A673 (cell line): ENCODE measurements around the gene GABRR2. TPM values are rescaled to one million over a fixed set of nuclear protein-coding genes. Genes with fewer than 3 reads are reported as not detected.

Source experiments
- BruUV-seq: library from RNA; stranded (reverse); fragments of 400-500 nt; replicated peaks from 2 replicates; lab custom pipeline; 2021; lab: Mats Ljungman, UMichigan
- CTCF ChIA-PET: fragments of 300-600 bp; sonication (Branson Sonifier 250); formaldehyde crosslinking; loops from one replicate; lab custom pipeline; 2022; ENCODE audit warnings: antibody characterized with exemption; lab: Charles Lee
- POLR2A ChIA-PET: fragments of 300-600 bp; sonication (Branson Sonifier 250); formaldehyde crosslinking; loops from one replicate; lab custom pipeline; 2022; ENCODE audit warnings: antibody characterized with exemption; ENCODE audit not compliant: low non-redundant PET; lab: Charles Lee
- DNase-seq: peaks from one replicate; pipeline ENCODE4 v3.0.0-alpha.2; 2015; ENCODE audit warnings: low spot score
- H3K27ac ChIP-seq: fragments of 200-600 bp; sonication (generic); 2 replicates; pipeline ENCODE4 v1.5.1; 2016; ENCODE audit warnings: mixed run types, low read depth, mild to moderate bottlenecking, mixed read lengths, antibody characterized with exemption, low read length; ENCODE audit not compliant: poor library complexity, severe bottlenecking
- H3K27me3 ChIP-seq: fragments of 200-600 bp; sonication (generic); replicated peaks from 2 replicates; pipeline ENCODE4 v1.6.1; 2017; ENCODE audit warnings: mixed run types, low read depth, mild to moderate bottlenecking, mixed read lengths, antibody characterized with exemption, low read length; ENCODE audit not compliant: insufficient read depth, poor library complexity
- H3K36me3 ChIP-seq: fragments of 200-600 bp; sonication (generic); 2 replicates; pipeline ENCODE4 v1.6.1; 2016; ENCODE audit warnings: mixed run types, mild to moderate bottlenecking, mixed read lengths, antibody characterized with exemption, low read length; ENCODE audit not compliant: insufficient read depth, poor library complexity, severe bottlenecking
- H3K4me1 ChIP-seq: fragments of 200-600 bp; sonication (generic); 2 replicates; pipeline ENCODE4 v1.6.1; 2017; ENCODE audit warnings: mixed run types, mild to moderate bottlenecking, mixed read lengths, antibody characterized with exemption, low read length; ENCODE audit not compliant: insufficient read depth, poor library complexity, severe bottlenecking
- H3K4me3 ChIP-seq: fragments of 200-600 bp; sonication (generic); 2 replicates; pipeline ENCODE4 v1.5.1; 2016; ENCODE audit warnings: low read depth, mixed run types, mild to moderate bottlenecking, mixed read lengths, low read length; ENCODE audit not compliant: poor library complexity, severe bottlenecking
- H3K9me3 ChIP-seq: fragments of 200-600 bp; sonication (generic); 2 replicates; pipeline ENCODE4 v1.6.1; 2016; ENCODE audit warnings: mixed run types, low read depth, mild to moderate bottlenecking, mixed read lengths, antibody characterized with exemption, low read length; ENCODE audit not compliant: poor library complexity, severe bottlenecking
- CTCF ChIP-seq: fragments of 300-800, 200-600 bp; sonication (generic); conservative IDR thresholded peaks from 2 replicates; pipeline ENCODE4 v1.5.1; 2017; ENCODE audit warnings: low read depth, mild to moderate bottlenecking, antibody characterized with exemption, low read length, moderate library complexity, mixed read lengths
- EZH2 ChIP-seq: fragments of 200-600 bp; sonication (generic); IDR thresholded peaks from 2 replicates; pipeline ENCODE4 v1.6.1; 2017; ENCODE audit warnings: borderline replicate concordance, low read depth, mild to moderate bottlenecking, mixed read lengths, antibody characterized with exemption, low read length; ENCODE audit not compliant: poor library complexity, severe bottlenecking
- intact Hi-C: fragments of 100-400 bp; cut with micrococcal nuclease; formaldehyde crosslinking; loops from one replicate; pipeline ENCODE4 v1.10.0; 2022; ENCODE audit not compliant: unreplicated experiment
- total RNA-seq: library from RNA; stranded (reverse); gene quantifications from 2 replicates; pipeline ENCODE4 v1.2.3, GENCODE V29; 2021

The GABRR2 gene
- total RNA-seq, 1 experiment from 2014 or later, result 0.67 TPM

- Histone ChIP-seq H3K4me3 (no peak overlapping the region), H3K9me3 (no peaks in the 10 kb centered on the region), H3K27ac (no peak overlapping the region), H3K4me1 (peaks cover 13% of the 10 kb centered on the region), H3K36me3 (no peaks in the 10 kb centered on the region), H3K27me3 (no peaks in the 10 kb centered on the region)
- BruUV-seq, result no TSS peak
- ChIA-PET POLR2A (no interaction called here), CTCF (interaction anchor here (0.7 kb wide), 1 partner anchor 252 kb away, joined by 3 read pairs; no protein-coding TSS in a partner anchor)
- TF ChIP-seq EZH2 (no peak), CTCF (no peak)
- DNase-seq, result no peak
- intact Hi-C loops, result no loop called here
These were observed 41.6 kb upstream of the GABRR2 start for GRCh38 chr6:89356642-89357170.

GRCh38 chr6:89355511-89356194, 40.6 kb upstream of the GABRR2 start:
- no peak for TF ChIP-seq CTCF
- BruUV-seq, result no TSS peak
- POLR2A ChIA-PET, result no interaction called here
- H3K27ac ChIP-seq, result no peak overlapping the region
- no peaks in the 10 kb centered on the region for H3K9me3 ChIP-seq
- no peak overlapping the region for H3K4me3 ChIP-seq
- no peaks in the 10 kb centered on the region for H3K36me3 ChIP-seq
- no peaks in the 10 kb centered on the region for H3K27me3 ChIP-seq
- CTCF ChIA-PET, result no interaction called here
- peaks cover 18% of the 10 kb centered on the region for H3K4me1 ChIP-seq
- no peak for DNase-seq
- intact Hi-C loops, result no loop called here

GRCh38 chr6:89353702-89354392, 38.7 kb upstream of the GABRR2 start:
- CTCF ChIA-PET, result no interaction called here
- H3K36me3 ChIP-seq, result no peaks in the 10 kb centered on the region
- no peak overlapping the region for H3K27ac ChIP-seq
- intact Hi-C loops, result loop anchor here (5.0 kb wide), 1 partner anchor 57 kb away; no protein-coding TSS in a partner anchor
- no peaks in the 10 kb centered on the region for H3K9me3 ChIP-seq
- peak; percentile 36 for DNase-seq
- H3K27me3 ChIP-seq, result no peaks in the 10 kb centered on the region
- POLR2A ChIA-PET, result interaction anchor here (0.6 kb wide), 1 partner anchor 9 kb away, joined by 3 read pairs; no protein-coding TSS in a partner anchor
- TF ChIP-seq EZH2 (no peak), CTCF (no peak)
- H3K4me1 ChIP-seq, result peaks cover 25% of the 10 kb centered on the region
- no TSS peak for BruUV-seq
- H3K4me3 ChIP-seq, result no peak overlapping the region
